NT2/D1 (cell line): Measurements from ENCODE around the gene ZNF488.

Experiments
- SUZ12 ChIP-seq: IDR thresholded peaks from 2 replicates; pipeline ENCODE4 v1.6.1; 2011; ENCODE audit not compliant: insufficient read length, insufficient read depth; ENCODE audit errors: extremely low read depth
- YY1 ChIP-seq: IDR thresholded peaks from 2 replicates; pipeline ENCODE4 v1.6.1; 2011; ENCODE audit not compliant: insufficient read length, insufficient read depth
- ZNF274 ChIP-seq: IDR thresholded peaks from 2 replicates; pipeline ENCODE4 v1.6.1; 2011; ENCODE audit warnings: mild to moderate bottlenecking, low read depth, low read length

- TF ChIP-seq ZNF274: no peak
- TF ChIP-seq YY1: no peak
- no peak for TF ChIP-seq SUZ12
Measured at GRCh38 chr10:47412177-47412730, 28.2 kb upstream of the ZNF488 start.
